GM12892 (cell line): Measurements from ENCODE around the gene REV1.

Source experiments
- POLR2A ChIP-seq: IDR thresholded peaks from 2 replicates; pipeline ENCODE4 v1.6.1; 2011; ENCODE audit warnings: low read depth, low read length, control low read depth
- POLR2AphosphoS5 ChIP-seq: IDR thresholded peaks from 2 replicates; pipeline ENCODE4 v1.6.1; 2011; ENCODE audit warnings: low read depth, low read length, control low read depth

DNA sequence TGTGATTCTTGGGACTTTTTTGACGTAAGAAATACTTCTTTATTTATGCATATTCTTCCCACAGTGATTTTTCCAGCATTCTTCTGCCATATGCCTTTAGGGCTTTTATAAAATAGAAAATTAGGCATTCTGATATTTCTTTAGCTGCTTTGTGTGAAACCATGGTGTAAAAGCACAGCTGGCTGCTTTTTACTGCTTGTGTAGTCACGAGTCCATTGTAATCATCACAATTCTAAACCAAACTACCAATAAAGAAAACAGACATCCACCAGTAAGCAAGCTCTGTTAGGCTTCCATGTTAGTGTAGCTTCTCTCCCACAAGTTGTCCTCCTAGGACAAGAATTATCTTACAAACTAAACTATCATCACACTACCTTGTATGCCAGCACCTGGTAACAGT is 90.0 kb downstream of the REV1 start:
- TF ChIP-seq POLR2A: no peak
- TF ChIP-seq POLR2AphosphoS5: no peak
